Mammary epithelial cell (primary cell): ENCODE data around the gene PRKAR1A.

ENCODE experiments used
- EZH2 ChIP-seq: IDR thresholded peaks from 2 replicates; pipeline ENCODE4 v1.6.1; 2012; ENCODE audit warnings: low read length, inconsistent platforms, borderline replicate concordance
- TF ChIP-seq, protein P1 (sequence below), 2 donors: IDR thresholded peaks in 1 of 2; conservative IDR thresholded peaks in 1 of 2; 2 replicates each; pipeline ENCODE4 v1.5.1; 2011 to 2012; ENCODE audit warnings: inconsistent platforms in 2 of 2, low read length in 2 of 2, mild to moderate bottlenecking in 2 of 2, control low read depth in 1 of 2, low read depth in 1 of 2; ENCODE audit not compliant: insufficient read depth in 1 of 2; ENCODE audit errors: extremely low read depth in 1 of 2

DNA sequence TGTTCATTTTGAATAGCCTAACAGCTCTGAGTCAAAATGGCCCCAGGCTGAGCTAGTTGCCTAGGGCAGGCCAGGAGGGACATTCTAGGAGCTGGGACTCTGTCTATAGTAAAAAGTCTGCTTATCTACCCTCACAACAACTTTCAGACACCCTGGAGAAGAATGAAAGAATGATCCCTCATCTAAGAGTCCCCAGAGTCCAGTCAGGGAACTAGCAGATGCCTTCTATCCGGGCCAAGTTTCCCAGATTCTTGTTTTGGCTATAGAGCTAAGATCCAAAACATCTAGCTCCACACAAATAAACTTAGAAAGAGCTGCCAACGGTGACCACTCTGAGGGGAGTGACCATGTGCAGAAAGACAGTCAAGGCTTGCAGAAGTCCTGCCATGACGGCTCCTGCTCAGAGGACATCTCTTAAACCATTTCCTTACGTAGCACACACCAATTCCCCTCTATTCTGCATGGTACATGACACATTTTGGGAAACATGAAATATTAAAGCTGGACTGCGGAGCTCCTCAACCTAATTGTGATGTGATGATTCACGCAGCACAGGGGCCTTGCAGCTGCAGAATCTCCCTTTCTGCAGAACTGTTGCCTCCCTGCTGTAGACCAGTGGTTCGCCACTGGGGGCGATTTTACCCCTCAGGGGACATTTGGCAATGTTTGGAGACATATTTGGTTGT lies 64.7 kb downstream of the PRKAR1A start:
- TF ChIP-seq, protein P1, sequence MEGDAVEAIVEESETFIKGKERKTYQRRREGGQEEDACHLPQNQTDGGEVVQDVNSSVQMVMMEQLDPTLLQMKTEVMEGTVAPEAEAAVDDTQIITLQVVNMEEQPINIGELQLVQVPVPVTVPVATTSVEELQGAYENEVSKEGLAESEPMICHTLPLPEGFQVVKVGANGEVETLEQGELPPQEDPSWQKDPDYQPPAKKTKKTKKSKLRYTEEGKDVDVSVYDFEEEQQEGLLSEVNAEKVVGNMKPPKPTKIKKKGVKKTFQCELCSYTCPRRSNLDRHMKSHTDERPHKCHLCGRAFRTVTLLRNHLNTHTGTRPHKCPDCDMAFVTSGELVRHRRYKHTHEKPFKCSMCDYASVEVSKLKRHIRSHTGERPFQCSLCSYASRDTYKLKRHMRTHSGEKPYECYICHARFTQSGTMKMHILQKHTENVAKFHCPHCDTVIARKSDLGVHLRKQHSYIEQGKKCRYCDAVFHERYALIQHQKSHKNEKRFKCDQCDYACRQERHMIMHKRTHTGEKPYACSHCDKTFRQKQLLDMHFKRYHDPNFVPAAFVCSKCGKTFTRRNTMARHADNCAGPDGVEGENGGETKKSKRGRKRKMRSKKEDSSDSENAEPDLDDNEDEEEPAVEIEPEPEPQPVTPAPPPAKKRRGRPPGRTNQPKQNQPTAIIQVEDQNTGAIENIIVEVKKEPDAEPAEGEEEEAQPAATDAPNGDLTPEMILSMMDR (conservative IDR thresholded peaks at IDR 0.05 in 1 of 2, IDR thresholded peaks at IDR 0.05 in 1 of 2; ENCODE audit: extremely low read depth in 1 of 2, insufficient read depth in 1 of 2, low read depth in 1 of 2, low read length in 2 of 2) = no peak
- TF ChIP-seq EZH2 = no peak
